NCI-H1092 treated with DMSO at 0.1 percent for 48 hours (cell line): ENCODE measurements around the gene STAT5B.
A peak's percentile ranks its signal among the peaks of the same experiment; 100 is the strongest.

Source experiments
- DNase-seq: peaks from one replicate; lab custom pipeline; 2025; lab: John Stamatoyannopoulos, UW

The STAT5B gene

DNA sequence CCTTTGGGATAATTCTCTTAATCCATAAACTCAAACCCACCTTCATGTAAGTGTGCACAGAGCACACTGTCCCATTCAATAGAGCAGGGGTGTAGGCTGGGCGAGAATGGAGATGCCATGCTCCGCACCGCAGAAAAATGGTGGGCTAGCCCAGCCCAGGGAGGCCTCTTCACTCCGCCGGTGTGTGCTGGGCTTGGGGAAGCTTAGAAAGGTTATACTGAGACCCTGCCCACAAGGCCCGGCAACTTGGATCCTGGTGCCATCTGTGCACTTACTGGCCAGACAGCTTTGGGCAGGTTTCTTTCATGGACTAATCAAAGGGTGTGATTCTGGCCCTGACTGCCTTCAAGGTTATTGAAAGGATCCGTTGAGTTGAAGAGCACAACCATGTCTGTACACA, 8.4 kb upstream of the STAT5B start:
- DNase-seq = no peak

DNA sequence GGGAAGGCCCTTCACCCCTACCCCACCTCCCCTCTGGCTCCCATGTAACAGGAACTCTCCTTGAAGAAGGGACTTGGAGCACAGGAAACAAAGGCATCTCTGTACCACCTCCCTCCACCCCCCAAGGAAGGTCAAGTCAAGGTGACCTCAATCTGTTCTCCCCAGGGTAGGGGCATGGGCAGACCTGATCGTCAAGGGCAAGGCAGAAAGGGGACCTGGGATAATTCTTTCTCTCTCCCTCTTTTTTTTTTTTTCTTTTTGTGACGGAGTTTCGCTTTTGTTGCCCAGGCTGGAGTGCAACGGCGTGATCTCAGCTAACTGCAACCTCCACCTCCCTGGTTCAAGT, 7.8 kb upstream of the STAT5B start:
- DNase-seq = no peak

- DNase-seq = no peak
These were observed 7.2 kb upstream of the STAT5B start for GRCh38 chr17:42283241-42284023.

- no peak for DNase-seq
These were observed 6.4 kb upstream of the STAT5B start for GRCh38 chr17:42282478-42283080.

DNA sequence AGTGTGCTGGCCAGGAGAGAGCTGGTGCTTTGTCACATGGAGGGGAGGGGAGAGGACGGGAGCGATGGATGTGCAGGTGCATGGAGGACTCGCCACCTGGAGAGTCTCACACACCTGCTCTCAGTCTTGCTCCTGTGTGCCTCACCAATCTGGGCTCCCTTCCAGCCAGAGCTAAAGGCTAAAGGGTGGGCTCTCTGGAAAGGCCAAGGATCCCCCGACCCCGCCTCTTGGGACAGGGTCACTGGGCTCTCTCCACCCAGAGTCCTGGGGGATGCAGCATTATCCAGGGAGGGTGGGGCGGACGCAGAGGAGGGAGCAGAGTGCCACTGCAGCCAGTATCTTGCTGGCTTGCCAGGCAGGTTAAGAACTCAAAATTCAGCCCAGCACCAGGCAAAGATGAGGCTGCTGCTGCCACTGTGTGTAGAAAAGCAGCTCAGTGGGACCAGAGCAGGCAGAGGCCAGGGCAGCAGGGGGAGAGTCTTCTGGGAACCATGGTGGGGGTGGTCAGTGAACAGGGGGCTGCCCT, 5.4 kb upstream of the STAT5B start:
- peak; percentile 49 for DNase-seq

- DNase-seq = no peak
These were observed 3.8 kb upstream of the STAT5B start for GRCh38 chr17:42279776-42280630.

- no peak for DNase-seq
These were observed 1.1 kb upstream of the STAT5B start for GRCh38 chr17:42277342-42277712.

- DNase-seq = peak; percentile 66
These were observed 584 bp upstream of the STAT5B start for GRCh38 chr17:42276609-42277341.

DNA sequence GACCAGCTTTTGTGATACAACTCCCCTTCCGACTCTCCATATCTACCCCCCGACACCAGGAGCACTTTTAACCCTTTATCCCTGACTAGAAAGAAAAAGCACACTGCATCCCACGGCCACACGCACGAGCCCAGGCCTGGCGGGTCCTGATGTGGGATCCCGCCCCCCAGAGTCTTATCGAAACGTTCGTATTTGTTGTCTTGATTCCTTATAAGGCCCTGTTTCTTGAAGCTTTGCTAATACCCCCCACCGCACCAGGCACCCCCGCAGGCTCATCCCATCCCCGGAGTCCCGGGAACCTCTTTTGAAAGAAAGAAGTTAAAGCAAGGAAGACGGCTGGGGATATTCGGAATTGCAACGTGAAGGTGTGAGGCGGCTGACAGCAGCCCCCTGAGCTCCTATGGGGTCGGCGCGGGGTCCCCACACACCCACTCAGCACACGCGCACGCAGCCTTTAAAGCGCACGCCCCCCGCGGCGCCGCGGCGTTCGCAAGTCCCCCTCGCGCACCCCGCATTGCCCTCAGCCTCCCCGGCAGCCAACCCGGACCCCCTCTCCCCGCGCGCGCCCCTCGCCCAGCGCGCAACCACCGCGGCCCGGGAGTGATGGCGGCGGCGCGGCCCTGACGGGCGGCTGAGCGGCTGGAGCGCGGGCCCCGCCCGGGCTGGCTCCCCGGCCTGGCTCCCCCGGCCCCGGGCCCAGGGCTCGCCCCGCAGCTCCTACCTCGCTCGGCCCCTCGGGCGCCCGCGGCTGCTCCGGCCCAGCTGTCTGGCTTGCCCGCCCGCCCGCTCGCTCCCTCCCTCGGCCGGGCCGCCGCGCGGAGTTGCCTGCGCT, 448 bp downstream of the STAT5B start:
- peak; percentile 55 for DNase-seq

DNA sequence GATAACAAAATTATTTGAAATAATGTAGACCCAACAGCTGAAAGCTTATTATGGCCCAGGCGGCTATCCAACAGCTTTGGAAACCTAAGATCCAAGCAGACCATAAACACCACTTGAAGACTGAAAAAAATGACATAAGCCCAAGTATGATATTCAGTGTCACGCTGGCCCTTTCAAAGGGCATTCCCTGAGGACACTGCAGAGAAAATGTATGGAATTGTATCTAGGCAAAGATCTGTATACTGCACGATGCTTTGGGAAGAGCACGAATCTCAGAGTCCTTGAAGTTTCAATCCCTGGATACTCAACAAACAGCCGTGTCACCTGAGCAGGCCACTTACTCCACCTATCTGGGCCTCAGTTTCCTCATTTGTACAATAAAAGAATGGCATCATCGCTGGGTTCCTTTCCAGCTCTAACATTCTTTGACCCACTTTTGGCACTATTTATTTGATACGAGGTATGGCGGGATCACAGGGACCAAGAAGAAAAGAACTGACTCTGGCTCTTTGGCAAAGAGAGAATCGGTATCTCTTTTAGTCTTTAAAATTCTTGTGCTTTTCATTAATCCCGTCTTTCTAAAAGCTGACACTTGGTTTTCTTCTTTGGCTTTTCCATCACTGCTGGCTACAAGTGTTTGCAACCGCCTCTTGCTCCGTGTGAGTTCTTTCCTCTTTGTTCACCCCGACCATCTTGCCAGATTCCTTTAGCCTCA, 1.2 kb downstream of the STAT5B start:
- no peak for DNase-seq

- DNase-seq = no peak
These were observed 2.0 kb downstream of the STAT5B start for GRCh38 chr17:42274253-42274542.

DNA sequence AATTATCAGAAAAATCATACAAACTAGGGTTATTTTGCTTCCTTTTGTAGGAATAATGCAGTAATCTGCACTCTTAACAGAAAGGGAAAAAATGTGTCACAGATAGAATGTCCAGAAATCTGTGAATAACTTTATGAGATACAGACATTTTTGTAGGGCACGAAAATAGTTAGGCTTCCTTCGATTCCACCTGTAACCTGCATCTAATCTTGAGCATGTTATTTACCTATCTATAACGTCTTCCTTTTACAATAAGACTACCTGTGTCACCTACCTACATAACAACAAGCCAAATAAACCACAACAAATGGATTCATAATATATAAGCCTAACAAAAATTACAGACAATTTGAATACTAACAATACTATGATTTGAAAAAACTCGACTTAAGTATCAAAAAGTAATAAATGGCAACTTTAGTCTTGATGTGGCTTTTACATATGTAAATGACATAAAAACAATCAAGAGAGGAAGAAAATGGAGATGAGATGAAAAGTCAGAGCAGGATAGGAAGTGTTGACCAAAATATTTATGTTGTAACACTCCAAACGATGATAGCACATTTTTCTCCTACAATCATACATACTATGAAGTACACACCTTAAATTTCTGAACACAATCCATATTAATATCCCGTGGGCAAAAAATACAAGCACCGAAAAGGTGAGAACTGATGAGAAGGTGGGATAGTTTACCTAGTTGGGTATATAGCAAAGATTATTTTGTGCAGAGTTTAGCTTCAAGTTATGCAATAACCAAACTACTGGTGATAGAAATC, 2.5 kb downstream of the STAT5B start:
- DNase-seq = no peak

DNA sequence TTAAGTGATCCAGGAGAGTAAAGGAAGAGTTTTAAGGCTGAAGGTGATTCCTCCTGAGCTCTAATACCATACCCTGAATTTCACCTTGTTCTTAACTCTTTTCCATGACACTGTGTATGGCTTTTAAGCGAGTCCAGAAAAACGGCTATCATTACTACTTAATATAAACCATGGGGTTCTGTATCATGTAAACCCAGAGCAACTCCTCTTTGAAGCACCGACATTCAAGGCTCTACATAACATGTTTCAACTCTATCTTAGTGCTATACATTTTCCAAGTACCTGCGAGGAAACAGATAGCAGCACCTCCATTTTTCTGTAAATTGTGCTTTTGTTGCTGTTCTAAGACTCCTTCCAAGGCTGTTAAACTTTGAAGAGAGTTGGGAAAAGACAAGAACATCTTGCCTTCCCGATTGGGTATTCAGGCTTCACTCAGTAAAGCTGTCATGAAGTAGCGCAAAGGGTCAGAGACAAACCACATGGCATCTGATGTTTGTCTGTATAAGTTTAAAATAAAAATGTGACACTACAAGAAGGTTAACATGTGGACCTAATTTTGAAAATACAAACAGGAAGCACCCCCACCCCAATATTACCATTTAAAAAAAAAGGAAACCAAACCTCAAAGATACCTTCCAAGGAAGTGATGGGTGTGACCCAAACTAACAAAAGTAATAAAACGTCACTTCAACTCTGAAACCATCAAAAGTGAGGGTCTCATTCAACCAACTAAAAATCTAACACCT, 3.9 kb downstream of the STAT5B start:
- DNase-seq = no peak

DNA sequence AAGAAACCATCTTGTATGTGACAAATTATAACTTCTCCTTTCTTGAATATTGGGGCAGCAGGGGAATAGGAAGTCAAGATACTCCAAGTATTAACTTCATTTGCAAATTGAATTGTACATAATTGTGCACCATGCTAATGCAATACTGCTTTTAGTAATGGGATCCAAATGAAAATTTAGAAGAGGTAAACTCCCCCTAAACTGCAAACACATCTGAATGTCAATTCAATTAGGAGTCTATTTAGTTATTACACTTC, 4.5 kb downstream of the STAT5B start:
- DNase-seq = no peak

DNA sequence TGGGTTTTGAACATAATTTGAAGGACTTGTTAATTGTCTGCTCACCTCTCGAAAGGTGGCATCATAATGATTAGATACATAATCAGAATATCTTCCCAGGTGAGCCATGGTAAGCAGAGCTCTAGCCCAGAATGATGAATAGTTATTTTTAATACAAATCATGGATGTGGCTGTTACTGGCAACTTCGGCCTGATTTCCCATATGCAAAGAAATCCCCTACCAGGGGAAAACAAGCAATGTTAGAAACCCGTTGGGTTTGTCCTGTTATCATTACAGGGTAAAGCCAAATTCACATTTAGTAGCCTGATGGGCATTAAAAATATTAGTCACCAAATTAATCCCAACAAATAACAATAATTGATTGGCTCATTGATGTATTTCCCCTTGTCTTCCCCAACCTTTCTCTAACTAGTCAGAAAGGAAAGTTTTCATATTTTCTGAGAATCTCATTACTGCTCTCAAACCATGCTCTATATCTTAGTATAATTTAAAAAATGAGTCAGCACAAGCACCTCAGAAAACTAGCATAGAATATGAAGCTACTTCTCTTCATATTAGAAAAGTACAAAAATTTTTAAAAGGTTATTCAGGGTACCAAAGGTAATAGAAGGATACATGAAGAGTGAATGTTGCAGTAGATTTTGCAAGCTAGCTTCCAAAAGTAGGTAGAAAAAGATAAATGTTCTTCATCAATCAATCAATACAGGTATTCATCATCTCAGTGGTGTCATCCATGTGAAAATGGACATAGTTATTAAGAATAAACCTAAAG, 5.0 kb downstream of the STAT5B start:
- DNase-seq = no peak

DNA sequence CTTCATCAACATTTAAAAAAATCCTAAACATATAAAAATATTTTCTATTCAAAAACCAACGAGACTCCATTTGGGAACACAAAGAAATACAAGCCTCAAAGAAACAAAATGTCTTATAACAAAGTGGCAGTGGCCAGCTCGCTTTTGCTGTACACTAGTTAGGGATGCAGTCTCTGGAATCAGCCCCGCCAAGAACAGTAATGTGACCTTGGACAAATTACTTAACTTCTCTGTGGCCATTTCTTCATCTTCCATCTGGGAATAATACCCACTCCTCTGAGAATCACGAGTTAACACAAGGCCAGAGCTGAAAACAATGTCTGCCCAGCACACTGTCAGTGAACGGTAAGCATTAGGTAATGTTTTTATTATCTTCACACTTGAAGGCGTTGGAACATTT, 5.6 kb downstream of the STAT5B start:
- no peak for DNase-seq

GRCh38 chr17:42270170-42270535, 6.0 kb downstream of the STAT5B start:
- DNase-seq = no peak

DNA sequence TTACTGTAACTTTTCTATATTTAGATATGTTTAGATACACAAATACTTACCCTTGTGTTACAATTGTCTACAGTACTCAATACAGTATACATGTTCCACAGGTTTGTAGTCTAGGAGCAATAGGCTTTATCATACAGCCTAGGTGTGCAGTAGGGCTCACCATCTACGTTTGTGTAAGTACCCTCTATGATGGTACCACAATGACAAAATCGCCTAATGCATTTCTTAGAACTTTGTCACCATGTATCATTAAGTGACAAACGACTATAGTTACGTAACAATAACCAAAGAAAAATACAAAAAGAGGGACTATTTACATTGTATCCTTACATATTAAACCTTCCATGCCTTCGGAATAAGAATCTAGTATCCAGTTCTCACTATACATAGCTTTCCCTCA, 8.0 kb downstream of the STAT5B start:
- DNase-seq = no peak
